ENCODE results near the gene SIAH3. TPM values are rescaled to one million over a fixed set of nuclear protein-coding genes. Genes with fewer than 3 reads are reported as not detected.

The SIAH3 gene
- total and polyA plus RNA-seq, 10 of the 15 experiments (the other 5 are each of a cell fraction or from before 2014, with no cell fraction given) = not detected

DNA sequence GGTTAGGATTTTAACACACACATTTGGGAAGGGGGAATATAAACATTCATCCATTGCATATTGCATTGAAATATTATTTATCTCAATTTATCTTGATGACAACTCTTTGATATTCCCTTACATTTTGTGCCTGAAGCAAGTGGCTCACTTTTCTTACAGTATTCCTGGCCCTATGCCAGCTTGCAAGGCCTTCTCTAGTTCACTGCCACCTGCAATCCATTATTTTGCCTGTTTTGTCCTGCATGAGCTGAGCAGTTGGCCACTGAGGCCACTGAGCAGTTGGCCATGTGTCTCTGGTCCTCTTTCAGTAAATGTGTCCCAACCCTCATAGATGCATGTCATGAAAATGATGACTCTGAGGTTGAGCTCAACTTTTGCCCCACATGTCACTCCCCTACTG lies 99.7 kb downstream of the SIAH3 start (continued):
- TF ChIP-seq, protein P1, sequence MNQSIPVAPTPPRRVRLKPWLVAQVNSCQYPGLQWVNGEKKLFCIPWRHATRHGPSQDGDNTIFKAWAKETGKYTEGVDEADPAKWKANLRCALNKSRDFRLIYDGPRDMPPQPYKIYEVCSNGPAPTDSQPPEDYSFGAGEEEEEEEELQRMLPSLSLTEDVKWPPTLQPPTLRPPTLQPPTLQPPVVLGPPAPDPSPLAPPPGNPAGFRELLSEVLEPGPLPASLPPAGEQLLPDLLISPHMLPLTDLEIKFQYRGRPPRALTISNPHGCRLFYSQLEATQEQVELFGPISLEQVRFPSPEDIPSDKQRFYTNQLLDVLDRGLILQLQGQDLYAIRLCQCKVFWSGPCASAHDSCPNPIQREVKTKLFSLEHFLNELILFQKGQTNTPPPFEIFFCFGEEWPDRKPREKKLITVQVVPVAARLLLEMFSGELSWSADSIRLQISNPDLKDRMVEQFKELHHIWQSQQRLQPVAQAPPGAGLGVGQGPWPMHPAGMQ (IDR thresholded peaks at IDR 0.05; ENCODE audit: borderline replicate concordance) = no peak
- TF ChIP-seq ZZZ3 (IDR thresholded peaks at IDR 0.05; ENCODE audit: control insufficient read depth, insufficient read length, low read depth) (no peak), EED (IDR thresholded peaks at IDR 0.05; ENCODE audit: low read depth) (no peak)
- TF ChIP-seq, protein P2, sequence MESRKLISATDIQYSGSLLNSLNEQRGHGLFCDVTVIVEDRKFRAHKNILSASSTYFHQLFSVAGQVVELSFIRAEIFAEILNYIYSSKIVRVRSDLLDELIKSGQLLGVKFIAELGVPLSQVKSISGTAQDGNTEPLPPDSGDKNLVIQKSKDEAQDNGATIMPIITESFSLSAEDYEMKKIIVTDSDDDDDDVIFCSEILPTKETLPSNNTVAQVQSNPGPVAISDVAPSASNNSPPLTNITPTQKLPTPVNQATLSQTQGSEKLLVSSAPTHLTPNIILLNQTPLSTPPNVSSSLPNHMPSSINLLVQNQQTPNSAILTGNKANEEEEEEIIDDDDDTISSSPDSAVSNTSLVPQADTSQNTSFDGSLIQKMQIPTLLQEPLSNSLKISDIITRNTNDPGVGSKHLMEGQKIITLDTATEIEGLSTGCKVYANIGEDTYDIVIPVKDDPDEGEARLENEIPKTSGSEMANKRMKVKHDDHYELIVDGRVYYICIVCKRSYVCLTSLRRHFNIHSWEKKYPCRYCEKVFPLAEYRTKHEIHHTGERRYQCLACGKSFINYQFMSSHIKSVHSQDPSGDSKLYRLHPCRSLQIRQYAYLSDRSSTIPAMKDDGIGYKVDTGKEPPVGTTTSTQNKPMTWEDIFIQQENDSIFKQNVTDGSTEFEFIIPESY (IDR thresholded peaks at IDR 0.05) = no peak

DNA sequence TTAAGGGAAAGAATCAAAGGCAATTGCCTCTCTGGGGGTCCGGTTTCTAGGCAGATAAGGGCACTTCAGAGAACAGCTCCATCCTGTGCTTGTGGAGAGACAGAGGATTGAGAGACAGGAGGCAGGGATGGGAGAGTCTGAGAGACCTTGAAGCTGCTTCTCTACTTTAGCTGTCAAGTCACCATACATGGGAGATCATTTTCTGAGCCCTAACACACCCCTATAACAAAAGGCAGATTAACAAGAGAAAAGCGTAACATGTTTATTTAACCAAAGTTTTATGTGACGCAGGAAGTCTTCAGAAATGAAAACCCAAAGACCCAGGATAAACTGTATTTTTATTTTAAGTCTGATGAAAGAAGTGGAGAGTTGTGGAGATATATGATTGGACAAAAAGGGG lies 101.0 kb downstream of the SIAH3 start:
- in situ Hi-C loops (cut with MboI) = no loop called here
- H3K36me3 ChIP-seq (ENCODE audit: control insufficient read depth in 2 of 2, insufficient read depth in 2 of 2, low read length in 1 of 2) = no peaks in the 10 kb centered on the region
- H3K79me2 ChIP-seq (ENCODE audit: control insufficient read depth, insufficient read depth, low read length) = no peaks in the 10 kb centered on the region
- WGBS (ENCODE audit: insufficient coverage, insufficient replicate concordance, low lambda C conversion rate, missing lambda C conversion rate) = 49% methylated on average over 3 of the region's 3 CpGs
- no peaks in the 10 kb centered on the region for H3K4me1 ChIP-seq (ENCODE audit: control insufficient read depth, insufficient read depth, low read length)
- DNase-seq (ENCODE audit: low read depth, low spot score) (no peak), ATAC-seq (no peak), FAIRE-seq (no peak)
- H3K27ac ChIP-seq (ENCODE audit: control insufficient read depth, insufficient read depth) = no peak overlapping the region
- H3K4me3 ChIP-seq = no peak overlapping the region
- H3K27me3 ChIP-seq (replicated peaks in 1 of 2; ENCODE audit: control insufficient read depth in 2 of 2, insufficient read depth in 2 of 2, low read length in 1 of 2) = no peaks in the 10 kb centered on the region; a peak in 2 of 4 replicates
- BruUV-seq (replicated peaks) = no TSS peak
- H3K9ac ChIP-seq (ENCODE audit: control insufficient read depth, insufficient read depth, low read length) = no peak overlapping the region
- ChIA-PET CTCF (interaction anchor here (1.3 to 1.9 kb wide), 2 partner anchors 17 to 33 kb away, joined by 3 to 7 read pairs; no protein-coding TSS in a partner anchor), POLR2A (no interaction called here), SMC1A (ENCODE audit: uncharacterized antibody, unreplicated experiment) (no interaction called here), RAD21 (ENCODE audit: unreplicated experiment) (no interaction called here)
- H4K20me1 ChIP-seq (ENCODE audit: control insufficient read depth, insufficient read depth) = no peaks in the 10 kb centered on the region
- H3K9me3 ChIP-seq (replicated peaks; ENCODE audit: control insufficient read depth, insufficient read depth, low read length) = no peaks in the 10 kb centered on the region
- no peak overlapping the region for H2AFZ ChIP-seq (ENCODE audit: control insufficient read depth, low read depth, low read length)
- intact Hi-C loops (cut with micrococcal nuclease; ENCODE audit: unreplicated experiment) = no loop called here
- no peak overlapping the region for H3K4me2 ChIP-seq (ENCODE audit: control insufficient read depth, insufficient read depth)
- TF ChIP-seq STAT1 (conservative IDR thresholded peaks at IDR 0.05) (no peak), FOXK2 (IDR thresholded peaks at IDR 0.05) (no peak), NFYB (IDR thresholded peaks at IDR 0.05; ENCODE audit: insufficient read depth, low read depth, low read length) (no peak), MEF2A (IDR thresholded peaks at IDR 0.05; ENCODE audit: insufficient read depth, low read depth, low read length) (no peak), EZH2 (IDR thresholded peaks at IDR 0.05; ENCODE audit: borderline replicate concordance, control insufficient read depth, low read depth, low read length) (no peak), KLF5 (IDR thresholded peaks at IDR 0.05; ENCODE audit: partially characterized antibody) (no peak), NBN (IDR thresholded peaks at IDR 0.05) (no peak), HDAC2 (IDR thresholded peaks at IDR 0.05) (no peak), CHD4 (IDR thresholded peaks at IDR 0.05) (no peak), SMAD1 (IDR thresholded peaks at IDR 0.05; ENCODE audit: low read depth, partially characterized antibody) (no peak), NR2C2 (IDR thresholded peaks at IDR 0.05; ENCODE audit: borderline replicate concordance, control insufficient read depth, insufficient read length, low read depth) (no peak), RELA (IDR thresholded peaks at IDR 0.05; ENCODE audit: borderline replicate concordance, partially characterized antibody) (no peak), KDM1A (IDR thresholded peaks at IDR 0.05; ENCODE audit: borderline replicate concordance) (no peak)
- TF ChIP-seq, protein P3, sequence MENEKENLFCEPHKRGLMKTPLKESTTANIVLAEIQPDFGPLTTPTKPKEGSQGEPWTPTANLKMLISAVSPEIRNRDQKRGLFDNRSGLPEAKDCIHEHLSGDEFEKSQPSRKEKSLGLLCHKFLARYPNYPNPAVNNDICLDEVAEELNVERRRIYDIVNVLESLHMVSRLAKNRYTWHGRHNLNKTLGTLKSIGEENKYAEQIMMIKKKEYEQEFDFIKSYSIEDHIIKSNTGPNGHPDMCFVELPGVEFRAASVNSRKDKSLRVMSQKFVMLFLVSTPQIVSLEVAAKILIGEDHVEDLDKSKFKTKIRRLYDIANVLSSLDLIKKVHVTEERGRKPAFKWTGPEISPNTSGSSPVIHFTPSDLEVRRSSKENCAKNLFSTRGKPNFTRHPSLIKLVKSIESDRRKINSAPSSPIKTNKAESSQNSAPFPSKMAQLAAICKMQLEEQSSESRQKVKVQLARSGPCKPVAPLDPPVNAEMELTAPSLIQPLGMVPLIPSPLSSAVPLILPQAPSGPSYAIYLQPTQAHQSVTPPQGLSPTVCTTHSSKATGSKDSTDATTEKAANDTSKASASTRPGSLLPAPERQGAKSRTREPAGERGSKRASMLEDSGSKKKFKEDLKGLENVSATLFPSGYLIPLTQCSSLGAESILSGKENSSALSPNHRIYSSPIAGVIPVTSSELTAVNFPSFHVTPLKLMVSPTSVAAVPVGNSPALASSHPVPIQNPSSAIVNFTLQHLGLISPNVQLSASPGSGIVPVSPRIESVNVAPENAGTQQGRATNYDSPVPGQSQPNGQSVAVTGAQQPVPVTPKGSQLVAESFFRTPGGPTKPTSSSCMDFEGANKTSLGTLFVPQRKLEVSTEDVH (IDR thresholded peaks at IDR 0.05; ENCODE audit: low read depth, partially characterized antibody) = no peak

All from GM12878 (cell line).